ENCODE measurements around the gene PRDX3. TPM values are rescaled to one million over a fixed set of nuclear protein-coding genes. Genes with fewer than 3 reads are reported as not detected.

The PRDX3 gene
- total RNA-seq, 1 experiment from 2014 or later = 213 TPM

DNA sequence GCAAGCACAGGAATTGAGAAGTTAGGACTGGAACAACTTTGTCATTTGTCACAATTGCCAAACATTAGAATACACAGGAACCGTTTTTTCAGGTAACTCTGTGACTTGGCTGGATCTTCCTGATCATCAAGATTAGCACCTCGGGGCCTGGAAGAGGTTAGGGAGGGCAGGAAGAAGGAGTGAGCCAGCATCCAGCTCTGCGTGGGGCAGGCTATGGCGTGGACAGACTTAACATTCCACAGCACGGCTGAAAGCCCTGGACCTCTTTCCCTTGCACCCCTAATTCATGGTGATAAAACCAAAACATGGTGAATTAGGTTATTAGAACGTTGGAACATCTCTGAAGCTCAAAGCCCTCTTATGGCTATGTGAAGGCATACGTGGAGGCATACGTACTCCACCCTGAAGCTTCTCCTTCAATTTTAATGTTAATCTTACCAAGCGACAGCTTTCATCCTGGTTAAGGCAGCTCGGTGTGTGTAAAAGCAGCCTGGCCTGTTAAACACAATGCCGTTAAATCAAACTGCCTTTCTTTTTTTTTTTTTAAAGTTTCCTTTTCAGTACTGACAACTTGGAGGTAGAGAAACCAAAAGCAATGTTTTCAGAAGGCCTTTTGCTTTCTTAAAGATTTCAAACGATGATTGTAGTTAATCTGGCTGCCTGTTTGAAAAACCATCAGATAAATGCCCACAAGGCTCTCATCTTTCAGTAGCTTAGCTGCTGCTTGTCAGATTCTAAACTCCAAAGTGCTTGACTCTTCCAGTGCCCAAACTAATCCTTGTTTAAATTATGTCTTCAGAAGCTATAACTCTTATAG lies 33.2 kb upstream of the PRDX3 start:
- Histone ChIP-seq H3K4me3 (ENCODE audit: low read depth, low read length) (no peak overlapping the region), H3K27me3 (replicated peaks; ENCODE audit: control insufficient read depth, insufficient read depth, low read length) (no peaks in the 10 kb centered on the region), H3K36me3 (ENCODE audit: control insufficient read depth, insufficient read depth, low read length) (no peaks in the 10 kb centered on the region), H3K9me3 (no peaks in the 10 kb centered on the region), H3K4me1 (peaks cover 22% of the 10 kb centered on the region)
- POLR2A ChIA-PET = interaction anchor here (0.5 kb wide), 1 partner anchor 104 kb away, joined by 3 read pairs; no protein-coding TSS in a partner anchor
- Mint-ChIP-seq H3K36me3 (ENCODE audit: insufficient read depth, unreplicated experiment) (peaks cover 5% of the 10 kb centered on the region), H3K9me3 (ENCODE audit: unreplicated experiment) (no peaks in the 10 kb centered on the region), H3K27me3 (ENCODE audit: insufficient read depth, unreplicated experiment) (no peaks in the 10 kb centered on the region), H3K4me3 (ENCODE audit: unreplicated experiment) (no peak overlapping the region), H3K4me1 (ENCODE audit: low read depth, unreplicated experiment) (peaks cover 29% of the 10 kb centered on the region), H3K27ac (ENCODE audit: unreplicated experiment) (no peak overlapping the region)
- no peak for DNase-seq
- TF ChIP-seq, protein P1, sequence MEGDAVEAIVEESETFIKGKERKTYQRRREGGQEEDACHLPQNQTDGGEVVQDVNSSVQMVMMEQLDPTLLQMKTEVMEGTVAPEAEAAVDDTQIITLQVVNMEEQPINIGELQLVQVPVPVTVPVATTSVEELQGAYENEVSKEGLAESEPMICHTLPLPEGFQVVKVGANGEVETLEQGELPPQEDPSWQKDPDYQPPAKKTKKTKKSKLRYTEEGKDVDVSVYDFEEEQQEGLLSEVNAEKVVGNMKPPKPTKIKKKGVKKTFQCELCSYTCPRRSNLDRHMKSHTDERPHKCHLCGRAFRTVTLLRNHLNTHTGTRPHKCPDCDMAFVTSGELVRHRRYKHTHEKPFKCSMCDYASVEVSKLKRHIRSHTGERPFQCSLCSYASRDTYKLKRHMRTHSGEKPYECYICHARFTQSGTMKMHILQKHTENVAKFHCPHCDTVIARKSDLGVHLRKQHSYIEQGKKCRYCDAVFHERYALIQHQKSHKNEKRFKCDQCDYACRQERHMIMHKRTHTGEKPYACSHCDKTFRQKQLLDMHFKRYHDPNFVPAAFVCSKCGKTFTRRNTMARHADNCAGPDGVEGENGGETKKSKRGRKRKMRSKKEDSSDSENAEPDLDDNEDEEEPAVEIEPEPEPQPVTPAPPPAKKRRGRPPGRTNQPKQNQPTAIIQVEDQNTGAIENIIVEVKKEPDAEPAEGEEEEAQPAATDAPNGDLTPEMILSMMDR (IDR thresholded peaks at IDR 0.05; ENCODE audit: insufficient read depth in 1 of 2, low read depth in 1 of 2, low read length in 1 of 2, severe bottlenecking in 1 of 2, unreplicated experiment in 1 of 2) = no peak
- no TSS peak for BruUV-seq (replicated peaks)
- intact Hi-C loops (cut with micrococcal nuclease; ENCODE audit: unreplicated experiment) = no loop called here
- CTCF ChIA-PET = interaction anchor here (0.9 kb wide), 1 partner anchor 41 kb away, joined by 3 read pairs; no protein-coding TSS in a partner anchor

DNA sequence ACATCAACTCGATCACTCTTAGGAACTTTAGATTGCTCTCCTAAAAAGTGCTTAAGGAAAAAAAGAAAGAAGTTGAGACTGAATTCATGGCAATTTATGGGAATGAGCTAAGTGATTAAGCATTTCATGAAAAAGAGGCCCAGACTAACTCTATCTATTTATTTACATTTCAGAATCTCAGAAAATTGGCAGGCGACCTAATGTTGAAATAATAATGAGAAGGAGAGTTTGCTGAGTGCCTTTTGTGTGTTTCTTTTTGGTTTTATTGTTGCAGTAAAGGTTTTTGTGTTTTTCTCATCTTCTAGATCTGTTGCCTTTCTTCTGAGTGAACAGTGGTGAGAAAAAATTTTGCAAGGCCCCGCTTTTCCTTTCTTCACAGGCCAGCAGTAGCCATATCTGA lies 32.6 kb upstream of the PRDX3 start:
- Histone ChIP-seq H3K9me3 (no peaks in the 10 kb centered on the region), H3K27me3 (replicated peaks; ENCODE audit: control insufficient read depth, insufficient read depth, low read length) (no peaks in the 10 kb centered on the region), H3K36me3 (ENCODE audit: control insufficient read depth, insufficient read depth, low read length) (no peaks in the 10 kb centered on the region), H3K4me1 (peaks cover 21% of the 10 kb centered on the region), H3K4me3 (ENCODE audit: low read depth, low read length) (no peak overlapping the region)
- CTCF ChIA-PET = no interaction called here
- DNase-seq = no peak
- no peaks in the 10 kb centered on the region for H3K9me3 Mint-ChIP-seq (ENCODE audit: unreplicated experiment)
- H3K27me3 Mint-ChIP-seq (ENCODE audit: insufficient read depth, unreplicated experiment) = no peaks in the 10 kb centered on the region
- intact Hi-C loops (cut with micrococcal nuclease; ENCODE audit: unreplicated experiment) = no loop called here
- TF ChIP-seq, protein P1 (IDR thresholded peaks at IDR 0.05; ENCODE audit: insufficient read depth in 1 of 2, low read depth in 1 of 2, low read length in 1 of 2, severe bottlenecking in 1 of 2, unreplicated experiment in 1 of 2) = no peak
- peaks cover 29% of the 10 kb centered on the region for H3K4me1 Mint-ChIP-seq (ENCODE audit: low read depth, unreplicated experiment)
- no peak overlapping the region for H3K4me3 Mint-ChIP-seq (ENCODE audit: unreplicated experiment)
- BruUV-seq (replicated peaks) = no TSS peak
- H3K27ac Mint-ChIP-seq (ENCODE audit: unreplicated experiment) = no peak overlapping the region
- H3K36me3 Mint-ChIP-seq (ENCODE audit: insufficient read depth, unreplicated experiment) = peaks cover 5% of the 10 kb centered on the region
- POLR2A ChIA-PET = interaction anchor here (0.5 kb wide), 1 partner anchor 105 kb away, joined by 3 read pairs; no protein-coding TSS in a partner anchor

DNA sequence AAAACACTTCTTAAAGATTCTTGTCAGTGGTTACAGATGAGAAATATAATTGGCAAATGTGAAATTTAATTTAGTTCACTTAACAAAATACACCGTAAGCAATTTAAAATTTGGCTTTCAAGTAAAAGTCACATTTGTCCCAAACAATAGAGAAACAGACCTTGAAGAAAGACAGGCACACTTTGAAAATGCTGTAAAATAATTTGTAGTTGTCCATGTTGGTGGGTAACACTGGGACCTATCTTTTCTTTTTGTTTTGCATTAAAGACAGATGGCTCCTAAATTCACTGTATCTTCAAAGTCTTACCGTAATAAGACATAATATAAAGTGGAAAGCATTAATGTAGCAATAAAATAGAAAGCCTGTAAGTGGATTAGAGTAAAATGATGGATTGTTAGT lies 32.0 kb upstream of the PRDX3 start:
- Histone ChIP-seq H3K27me3 (replicated peaks; ENCODE audit: control insufficient read depth, insufficient read depth, low read length) (no peaks in the 10 kb centered on the region), H3K36me3 (ENCODE audit: control insufficient read depth, insufficient read depth, low read length) (no peaks in the 10 kb centered on the region), H3K4me3 (ENCODE audit: low read depth, low read length) (no peak overlapping the region), H3K9me3 (no peaks in the 10 kb centered on the region), H3K4me1 (peaks cover 19% of the 10 kb centered on the region)
- no peak overlapping the region for H3K4me3 Mint-ChIP-seq (ENCODE audit: unreplicated experiment)
- no peaks in the 10 kb centered on the region for H3K9me3 Mint-ChIP-seq (ENCODE audit: unreplicated experiment)
- ChIA-PET CTCF (interaction anchor here (0.9 to 1.8 kb wide), 2 partner anchors 12 to 87 kb away, joined by 3 to 14 read pairs; no protein-coding TSS in a partner anchor), POLR2A (no interaction called here)
- no peak for DNase-seq
- H3K27ac Mint-ChIP-seq (ENCODE audit: unreplicated experiment) = no peak overlapping the region
- TF ChIP-seq, protein P1 (IDR thresholded peaks at IDR 0.05; ENCODE audit: insufficient read depth in 1 of 2, low read depth in 1 of 2, low read length in 1 of 2, severe bottlenecking in 1 of 2, unreplicated experiment in 1 of 2) = no peak
- no peaks in the 10 kb centered on the region for H3K27me3 Mint-ChIP-seq (ENCODE audit: insufficient read depth, unreplicated experiment)
- BruUV-seq (replicated peaks) = no TSS peak
- H3K4me1 Mint-ChIP-seq (ENCODE audit: low read depth, unreplicated experiment) = peaks cover 28% of the 10 kb centered on the region
- peaks cover 5% of the 10 kb centered on the region for H3K36me3 Mint-ChIP-seq (ENCODE audit: insufficient read depth, unreplicated experiment)
- intact Hi-C loops (cut with micrococcal nuclease; ENCODE audit: unreplicated experiment) = no loop called here

Data from Caco-2 (cell line).